Measurements from ENCODE around the gene AJAP1.
A peak's percentile ranks its signal among the peaks of the same experiment; 100 is the strongest.

AJAP1 gene

GRCh38 chr1:4630561-4630960, 23.8 kb upstream of the AJAP1 start:
- DNase-seq (ENCODE audit: low read depth in 3 of 3, low spot score in 1 of 3) = no peak

- no peak for DNase-seq (ENCODE audit: low read depth in 3 of 3, low spot score in 1 of 3)
Observed at GRCh38 chr1:4631321-4631720, 23.1 kb upstream of the AJAP1 start.

GRCh38 chr1:4633346-4633745, 21.1 kb upstream of the AJAP1 start:
- DNase-seq (ENCODE audit: low read depth in 3 of 3, low spot score in 1 of 3) = no peak

- no peak for DNase-seq (ENCODE audit: low read depth in 3 of 3, low spot score in 1 of 3)
Observed at GRCh38 chr1:4634156-4634792, 20.1 kb upstream of the AJAP1 start.

DNA sequence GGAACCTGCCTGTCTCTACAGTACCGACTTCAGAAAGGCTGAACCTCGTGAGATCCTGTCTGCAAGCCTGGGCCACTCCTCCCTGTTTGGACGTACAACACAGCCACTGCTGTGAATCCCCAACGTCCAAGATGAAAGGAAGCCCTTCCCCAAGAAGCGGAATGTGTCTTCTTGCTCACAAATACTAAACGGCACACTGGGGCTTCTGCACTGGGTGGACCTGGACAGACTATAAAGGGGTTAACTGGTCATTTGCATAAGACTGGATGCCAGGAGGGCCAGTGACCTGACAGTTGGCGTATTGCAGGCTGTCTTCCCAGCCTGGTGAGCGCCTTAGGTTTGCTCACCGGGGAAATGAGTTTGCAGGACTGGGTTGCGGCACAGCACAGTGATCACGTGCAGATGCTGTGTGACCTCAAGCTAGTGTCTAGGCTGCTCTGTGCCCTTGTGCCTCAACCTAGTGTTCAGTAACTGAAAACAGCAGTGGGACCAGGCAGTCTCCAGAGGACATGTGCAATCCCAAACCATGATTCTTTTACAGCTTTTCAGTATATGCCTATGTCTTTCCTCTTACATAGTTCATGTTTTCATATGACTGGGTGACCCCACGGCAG, 19.5 kb upstream of the AJAP1 start:
- DNase-seq (ENCODE audit: low read depth in 3 of 3, low spot score in 1 of 3) = no peak

DNA sequence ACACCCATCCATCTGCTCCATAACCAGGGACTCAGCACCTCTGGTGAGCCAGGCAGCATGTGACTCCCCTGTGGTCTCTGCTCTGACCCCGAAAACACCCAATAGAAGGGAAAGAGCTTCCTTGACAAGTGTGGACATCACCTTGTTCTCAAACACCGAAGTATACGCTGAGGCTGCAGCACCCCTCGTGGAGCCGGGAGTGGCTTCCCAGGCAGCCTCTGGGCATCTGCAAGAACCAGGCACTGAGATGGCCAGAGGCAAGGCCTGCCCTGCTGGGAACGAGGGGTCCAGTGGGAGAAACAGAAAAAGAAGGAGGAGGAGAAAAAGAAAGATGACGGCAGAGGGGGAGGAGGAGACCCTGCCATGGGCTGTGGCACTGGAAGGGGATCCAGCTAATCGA, 18.2 kb upstream of the AJAP1 start:
- DNase-seq (ENCODE audit: low read depth in 3 of 3, low spot score in 1 of 3) = no peak

- no peak for DNase-seq (ENCODE audit: low read depth in 3 of 3, low spot score in 1 of 3)
Observed at GRCh38 chr1:4636644-4637380, 17.6 kb upstream of the AJAP1 start.

DNA sequence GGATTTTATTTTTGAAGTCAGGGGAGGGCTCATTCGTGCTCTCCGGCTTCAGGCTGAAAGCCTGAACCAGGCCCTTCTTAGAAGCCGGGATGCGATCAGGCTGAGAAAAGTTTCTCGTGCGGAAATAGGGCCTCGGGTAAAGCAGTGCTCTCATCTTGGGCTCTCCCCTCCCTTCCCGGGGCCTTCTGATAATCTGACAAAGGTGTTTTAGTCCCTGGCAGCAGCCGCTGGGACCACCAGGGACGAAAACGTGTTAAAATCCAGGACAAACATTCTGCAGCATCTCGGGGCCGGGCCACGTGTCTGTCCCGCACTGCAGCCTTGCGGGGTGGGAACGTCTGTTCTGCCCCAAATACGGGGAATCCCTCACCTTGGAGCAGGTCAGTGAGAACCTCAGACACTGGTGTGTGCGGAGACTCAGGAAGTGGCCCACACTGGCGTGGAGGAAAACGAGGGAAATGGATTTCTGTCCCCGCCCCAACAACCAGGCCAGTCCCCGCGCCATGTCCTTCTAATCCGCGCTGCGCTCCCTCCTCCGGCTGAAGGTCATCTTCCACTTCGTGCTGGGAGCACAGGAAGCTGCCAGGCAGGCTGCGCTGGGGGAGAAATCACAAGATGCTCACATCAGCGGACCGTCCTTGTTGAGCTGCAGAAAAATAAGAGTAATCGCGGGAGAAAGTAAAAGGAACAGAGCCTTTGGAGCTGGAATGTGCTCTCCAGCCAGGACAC, 16.6 kb upstream of the AJAP1 start:
- no peak for DNase-seq (ENCODE audit: low read depth in 3 of 3, low spot score in 1 of 3)

GRCh38 chr1:4638345-4638729, 16.1 kb upstream of the AJAP1 start:
- DNase-seq (ENCODE audit: low read depth in 3 of 3, low spot score in 1 of 3) = no peak

GRCh38 chr1:4640931-4641330, 13.5 kb upstream of the AJAP1 start:
- DNase-seq (ENCODE audit: low read depth in 3 of 3, low spot score in 1 of 3) = no peak

- DNase-seq (ENCODE audit: low read depth in 3 of 3, low spot score in 1 of 3) = no peak
Observed at GRCh38 chr1:4647391-4647790, 7.0 kb upstream of the AJAP1 start.

DNA sequence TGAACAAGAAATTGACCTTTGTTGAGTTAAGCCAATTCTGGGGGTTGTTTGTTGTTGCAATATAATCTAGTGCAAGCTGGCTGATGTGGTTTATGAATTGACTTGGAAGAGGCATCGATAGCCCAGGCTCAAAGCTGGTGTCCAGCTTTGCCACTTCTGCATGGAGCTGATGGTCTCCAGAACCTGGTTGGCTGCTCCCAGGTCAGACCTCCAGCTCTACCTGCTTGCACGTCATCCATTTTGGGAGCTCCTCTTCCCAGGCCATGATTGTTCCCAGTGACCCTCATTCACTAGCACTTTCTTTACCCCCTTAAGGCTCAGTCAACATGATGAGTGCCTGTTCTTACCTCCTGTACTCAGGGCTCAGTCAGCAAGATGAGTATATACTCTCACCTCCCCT, 5.8 kb upstream of the AJAP1 start:
- DNase-seq (ENCODE audit: low read depth in 3 of 3, low spot score in 1 of 3) = no peak

DNA sequence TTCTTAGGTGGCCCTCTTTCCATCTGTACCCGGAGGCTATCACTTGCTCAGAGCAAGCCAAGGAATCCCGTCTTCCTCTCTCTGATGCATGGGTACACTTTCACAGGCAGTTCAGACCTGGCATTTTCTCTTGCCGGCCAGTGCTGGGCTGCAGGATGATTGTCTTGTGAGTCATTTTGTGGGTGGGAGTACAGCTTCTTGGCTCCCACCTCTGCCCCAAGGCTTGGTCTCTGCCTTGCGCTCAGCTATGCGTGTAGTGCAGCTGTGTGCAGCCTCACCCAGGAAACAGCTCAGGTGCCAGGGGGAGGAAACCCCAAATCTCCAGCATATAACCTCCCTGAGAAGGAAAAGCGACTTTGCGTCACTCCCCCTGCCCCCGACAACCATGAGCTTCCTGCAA, 3.9 kb upstream of the AJAP1 start:
- DNase-seq (ENCODE audit: low read depth in 3 of 3, low spot score in 1 of 3) = no peak

- no peak for DNase-seq (ENCODE audit: low read depth in 3 of 3, low spot score in 1 of 3)
Observed at GRCh38 chr1:4650981-4651380, 3.4 kb upstream of the AJAP1 start.

DNA sequence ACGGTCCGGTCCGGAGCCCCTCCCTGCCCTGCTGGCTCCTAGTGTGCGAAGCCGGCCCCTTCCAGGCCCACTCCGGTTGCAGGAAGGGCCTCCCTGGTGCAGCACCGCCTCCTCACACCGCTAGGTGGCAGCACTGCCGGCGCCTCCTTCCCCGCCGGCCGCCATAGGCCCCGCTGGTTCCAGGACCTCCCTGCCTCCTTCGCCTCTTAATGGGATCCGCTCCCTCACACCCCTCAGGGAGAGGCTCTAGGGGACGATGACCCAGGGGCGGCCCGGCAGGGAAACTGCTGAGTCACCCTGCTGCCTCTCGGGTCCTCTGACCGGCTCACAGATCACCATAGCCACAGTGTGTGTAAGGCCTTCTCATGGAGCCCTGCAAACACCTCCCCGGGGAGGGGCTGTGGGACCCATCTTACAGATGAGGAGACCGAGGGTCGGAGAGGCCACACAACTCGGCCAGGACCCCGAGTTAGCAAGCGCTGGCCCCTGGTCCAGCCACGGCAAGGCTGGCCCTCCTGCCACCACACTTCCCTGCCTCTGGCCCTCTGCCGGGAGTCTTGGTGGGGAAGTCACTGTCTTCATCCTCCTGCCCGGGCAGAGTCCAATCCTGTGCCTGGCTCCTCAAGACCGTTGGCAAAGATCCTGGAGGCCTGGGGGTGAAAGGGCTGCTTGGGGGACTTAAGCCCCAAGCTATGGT, 1.6 kb upstream of the AJAP1 start:
- DNase-seq (ENCODE audit: low read depth in 3 of 3, low spot score in 1 of 3) = peak; percentile 11 to 63 (median 21)

- DNase-seq (ENCODE audit: low read depth in 3 of 3, low spot score in 1 of 3) = no peak
Observed at GRCh38 chr1:4653328-4653660, 1.1 kb upstream of the AJAP1 start.

GRCh38 chr1:4654764-4655673, 610 bp downstream of the AJAP1 start:
- DNase-seq (ENCODE audit: low read depth in 3 of 3, low spot score in 1 of 3) = no peak

DNA sequence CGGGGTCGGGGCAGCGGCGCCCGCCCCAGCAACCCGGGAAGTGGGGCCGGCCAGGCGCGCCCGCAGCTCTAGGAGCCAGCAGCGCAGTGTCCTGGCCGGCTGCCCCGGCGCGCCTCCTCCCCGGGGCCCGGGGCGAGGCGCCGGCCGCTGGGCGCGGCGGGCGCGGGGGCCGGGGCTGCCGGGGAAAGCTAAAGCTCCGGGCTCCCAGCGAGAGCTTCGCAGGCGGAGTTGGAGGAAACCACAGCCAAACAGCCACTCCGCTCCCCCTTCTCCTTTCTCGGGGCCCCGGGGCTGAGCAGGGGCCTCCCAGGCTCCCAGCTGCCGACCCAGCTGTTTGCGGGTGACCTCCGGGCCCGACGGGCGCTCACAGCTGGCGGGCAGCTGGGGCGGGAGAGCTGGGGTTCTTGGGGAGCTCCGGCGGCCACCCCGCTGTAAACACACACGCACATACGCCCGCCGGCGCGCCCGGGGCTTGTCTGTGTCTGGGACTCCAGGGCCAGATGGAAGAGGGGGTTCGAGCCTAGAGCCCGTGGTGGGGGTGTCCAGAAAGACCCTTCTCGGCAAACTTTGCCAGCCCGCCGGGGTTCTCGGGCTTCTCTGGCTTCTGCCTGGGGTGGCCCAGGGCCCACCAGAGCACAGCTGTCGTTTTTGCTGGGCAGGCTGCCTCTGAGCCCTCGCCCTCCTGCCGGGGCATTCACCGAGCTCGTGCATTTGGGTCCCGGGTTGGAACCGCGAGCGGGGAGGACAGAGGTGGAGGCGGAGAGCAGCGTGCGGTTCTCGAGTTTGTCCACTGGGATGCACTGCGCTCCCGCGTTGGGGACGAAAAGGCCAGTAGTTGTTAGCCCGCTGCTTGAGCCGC, 1.5 kb downstream of the AJAP1 start:
- no peak for DNase-seq (ENCODE audit: low read depth in 3 of 3, low spot score in 1 of 3)

GRCh38 chr1:4656533-4657140, 2.2 kb downstream of the AJAP1 start:
- DNase-seq (ENCODE audit: low read depth in 3 of 3, low spot score in 1 of 3) = no peak
